Measurements from ENCODE around the gene MGAT4A.

Gene MGAT4A

GRCh38 chr2:98573426-98573825, 157.5 kb downstream of the MGAT4A start:
- DNase-seq (ENCODE audit: low read depth, low spot score): no peak

GRCh38 chr2:98572676-98573075, 158.3 kb downstream of the MGAT4A start:
- no peak for DNase-seq (ENCODE audit: low read depth, low spot score)

DNA sequence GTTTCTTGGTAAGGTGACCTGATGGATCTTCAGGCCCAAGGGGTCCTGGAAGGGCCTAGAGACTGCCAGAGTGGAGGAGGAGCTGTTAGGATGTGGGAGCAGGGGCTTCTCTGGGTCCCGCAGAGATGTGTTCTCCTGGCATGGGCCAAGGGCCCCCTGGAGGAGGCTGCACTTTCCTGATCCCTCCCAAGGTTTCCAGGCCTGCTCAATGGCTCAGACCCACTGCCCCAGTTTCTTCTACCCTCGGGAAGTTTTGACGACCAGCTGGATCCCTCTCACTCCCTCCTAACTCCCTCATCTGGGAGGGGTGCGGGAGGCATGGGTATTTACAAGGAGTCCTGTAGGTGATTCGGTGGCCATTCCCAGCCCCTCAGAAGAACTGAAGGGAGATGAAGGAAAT, 158.7 kb downstream of the MGAT4A start:
- DNase-seq (ENCODE audit: low read depth, low spot score): no peak

DNA sequence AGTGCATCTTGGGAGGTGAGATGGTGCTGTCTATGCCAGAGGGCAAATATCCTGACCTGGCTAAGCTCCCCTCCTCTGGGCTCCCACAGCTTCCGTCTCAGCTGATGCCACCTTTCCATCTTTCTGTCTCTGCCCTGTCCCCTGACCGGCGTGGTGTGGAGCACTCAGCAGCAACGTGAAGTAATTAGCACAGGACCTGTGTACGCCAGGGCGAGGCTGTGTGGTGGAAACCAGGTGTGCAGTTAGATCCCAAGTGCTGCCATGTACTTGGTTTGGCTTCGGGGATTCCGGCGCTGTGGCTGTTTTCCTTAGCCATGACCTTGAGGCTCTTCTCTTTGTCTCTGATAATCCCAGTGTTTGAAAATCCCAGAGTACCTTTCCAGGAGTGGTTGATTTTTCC, 159.1 kb downstream of the MGAT4A start:
- DNase-seq (ENCODE audit: low read depth, low spot score): no peak

DNA sequence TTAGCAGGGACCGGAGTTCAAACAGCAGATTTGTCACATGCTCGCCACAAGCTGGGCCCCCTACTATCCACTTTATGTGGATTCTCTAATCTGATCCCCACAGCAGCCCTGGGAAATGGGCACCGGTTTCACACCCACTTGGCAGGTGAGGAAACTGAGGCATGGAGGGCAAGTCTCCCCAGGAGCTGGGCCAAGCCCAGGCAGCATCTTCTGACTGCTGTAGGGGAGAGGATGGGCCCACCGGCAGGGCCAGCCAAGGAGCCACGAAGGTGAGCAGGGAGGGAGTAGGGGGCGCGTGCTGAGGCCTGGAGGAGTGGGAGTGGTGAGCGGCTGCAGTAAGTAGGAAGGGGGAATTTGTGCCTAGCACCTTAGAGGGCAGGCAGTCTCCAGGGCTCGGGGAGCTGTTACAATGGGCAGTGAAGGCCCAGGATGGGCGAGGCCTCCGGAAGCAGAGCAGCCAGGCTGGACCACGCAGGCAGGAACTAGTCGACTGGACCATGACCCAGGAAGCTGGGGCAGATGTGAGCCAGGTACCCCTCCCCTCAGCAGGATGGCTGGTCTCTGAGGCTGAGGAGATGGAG, 159.7 kb downstream of the MGAT4A start:
- DNase-seq (ENCODE audit: low read depth, low spot score): no peak

- no peak for DNase-seq (ENCODE audit: low read depth, low spot score)
Measured at GRCh38 chr2:98570356-98570755, 160.6 kb downstream of the MGAT4A start.

- no peak for DNase-seq (ENCODE audit: low read depth, low spot score)
Measured at GRCh38 chr2:98569915-98570314, 161.0 kb downstream of the MGAT4A start.

GRCh38 chr2:98569197-98569793, 161.6 kb downstream of the MGAT4A start:
- peak; percentile 40 for DNase-seq (ENCODE audit: low read depth, low spot score)
